Activated naive CD8-positive, alpha-beta T cell treated with anti-CD3 and anti-CD28 coated beads, Interleukin-2, amount 50 U/mL, for 24 hours (primary cell): ENCODE data around the gene MLKL.

Experiments
- ATAC-seq: fragments of 150-1000 bp; cut with Tn5 transposase; one replicate; pipeline ENCODE4 v1.10.0; 2021
- DNase-seq: peaks from one replicate; pipeline ENCODE4 v3.0.0; 2021
- H3K27ac Mint-ChIP-seq: one replicate; pipeline ENCODE4 v1.8.0; 2021; ENCODE audit warnings: mild to moderate bottlenecking, mixed read lengths
- H3K27me3 Mint-ChIP-seq: one replicate; pipeline ENCODE4 v1.8.0; 2021; ENCODE audit warnings: mixed read lengths
- H3K36me3 Mint-ChIP-seq: one replicate; pipeline ENCODE4 v1.8.0; 2021; ENCODE audit warnings: low read depth, mixed read lengths
- H3K4me1 Mint-ChIP-seq: one replicate; pipeline ENCODE4 v1.8.0; 2021; ENCODE audit warnings: mixed read lengths
- H3K4me3 Mint-ChIP-seq: one replicate; pipeline ENCODE4 v1.8.0; 2021; ENCODE audit warnings: mild to moderate bottlenecking, moderate library complexity, mixed read lengths
- H3K9me3 Mint-ChIP-seq: one replicate; pipeline ENCODE4 v1.8.0; 2021; ENCODE audit warnings: mixed read lengths

Gene MLKL

GRCh38 chr16:74625500-74626350 lies 74.9 kb downstream of the MLKL start:
- DNase-seq (no peak), ATAC-seq (no peak)
- Mint-ChIP-seq H3K4me3 (peak overlapping the region; percentile 37), H3K9me3 (no peaks in the 10 kb centered on the region), H3K27me3 (no peaks in the 10 kb centered on the region), H3K27ac (peak overlapping the region; percentile 81), H3K36me3 (peaks cover 89% of the 10 kb centered on the region), H3K4me1 (peaks cover 38% of the 10 kb centered on the region)

- peak overlapping the region; percentile 22 for H3K27ac Mint-ChIP-seq
- H3K27me3 Mint-ChIP-seq = no peaks in the 10 kb centered on the region
- no peaks in the 10 kb centered on the region for H3K9me3 Mint-ChIP-seq
- H3K36me3 Mint-ChIP-seq = peaks cover 75% of the 10 kb centered on the region
- H3K4me1 Mint-ChIP-seq = peaks cover 30% of the 10 kb centered on the region
- DNase-seq (no peak), ATAC-seq (no peak)
- H3K4me3 Mint-ChIP-seq = no peak overlapping the region
These were observed 76.8 kb downstream of the MLKL start for GRCh38 chr16:74623839-74624235.

- Mint-ChIP-seq H3K4me3 (no peak overlapping the region), H3K27me3 (no peaks in the 10 kb centered on the region), H3K4me1 (peaks cover 25% of the 10 kb centered on the region), H3K9me3 (no peaks in the 10 kb centered on the region), H3K36me3 (peaks cover 69% of the 10 kb centered on the region), H3K27ac (no peak overlapping the region)
- ATAC-seq (no peak), DNase-seq (no peak)
These were observed 77.3 kb downstream of the MLKL start for GRCh38 chr16:74623214-74623838.

GRCh38 chr16:74622005-74622404 lies 78.7 kb downstream of the MLKL start:
- ATAC-seq (no peak), DNase-seq (no peak)
- no peak overlapping the region for H3K27ac Mint-ChIP-seq
- H3K4me1 Mint-ChIP-seq = peaks cover 21% of the 10 kb centered on the region
- H3K9me3 Mint-ChIP-seq = no peaks in the 10 kb centered on the region
- H3K36me3 Mint-ChIP-seq = peaks cover 59% of the 10 kb centered on the region
- no peak overlapping the region for H3K4me3 Mint-ChIP-seq
- no peaks in the 10 kb centered on the region for H3K27me3 Mint-ChIP-seq
